ENCODE data around the gene RNF215. TPM values are rescaled to one million over a fixed set of nuclear protein-coding genes. Genes with fewer than 3 reads are reported as not detected.
"Not testable (repeated sequence)": the region's sequence is repeated elsewhere in the genome, so short reads cannot be mapped to it uniquely, and the experiment has no call there.

RNF215 gene
- total RNA-seq, 2 experiments from 2014 or later, result 3.3 to 3.9 TPM

DNA sequence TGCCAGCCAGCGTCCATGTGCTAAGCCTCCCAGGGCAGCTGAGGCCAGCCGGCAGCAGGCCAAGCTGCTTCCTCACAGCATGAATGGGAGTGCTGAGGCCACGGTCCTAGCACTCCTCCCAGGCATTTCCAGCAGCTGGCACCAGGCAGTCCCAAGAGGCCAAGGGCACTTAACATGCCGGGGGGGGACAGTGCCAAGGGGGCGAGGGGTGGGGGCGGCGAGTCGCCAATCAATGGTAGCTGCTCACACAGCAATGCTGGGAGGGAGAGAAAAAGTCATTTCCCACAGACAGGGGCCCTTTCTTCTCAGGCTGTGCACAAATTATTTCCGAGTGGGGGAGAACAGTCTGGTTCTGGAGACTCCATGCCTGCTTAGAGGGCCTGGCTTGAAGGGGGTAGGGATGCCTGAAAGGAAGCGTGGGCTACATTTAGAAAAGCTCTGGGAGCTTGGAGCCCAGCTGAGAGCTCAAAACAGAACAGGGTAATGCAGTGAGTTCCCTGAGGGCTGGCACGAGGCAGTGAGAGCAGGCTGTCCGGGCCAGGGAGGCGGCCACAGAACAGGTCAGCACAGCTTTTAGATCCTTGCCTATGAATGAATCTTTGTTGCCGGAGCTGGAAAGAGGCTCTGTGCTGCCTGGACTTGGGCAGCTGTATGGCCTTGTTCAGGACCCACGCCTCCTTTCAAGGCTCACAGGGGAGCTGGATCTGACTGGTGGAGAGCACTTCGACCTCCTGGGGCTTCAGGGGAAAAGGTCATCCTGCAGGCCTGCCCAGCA lies 46.1 kb downstream of the RNF215 start:
- Mint-ChIP-seq H3K27me3 (no peaks in the 10 kb centered on the region), H3K27ac (no peak overlapping the region), H3K9me3 (no peaks in the 10 kb centered on the region), H3K36me3 (peaks cover 31% of the 10 kb centered on the region), H3K4me1 (peaks cover 3% of the 10 kb centered on the region), H3K4me3 (no peak overlapping the region)
- DNase-seq, result no peak

DNA sequence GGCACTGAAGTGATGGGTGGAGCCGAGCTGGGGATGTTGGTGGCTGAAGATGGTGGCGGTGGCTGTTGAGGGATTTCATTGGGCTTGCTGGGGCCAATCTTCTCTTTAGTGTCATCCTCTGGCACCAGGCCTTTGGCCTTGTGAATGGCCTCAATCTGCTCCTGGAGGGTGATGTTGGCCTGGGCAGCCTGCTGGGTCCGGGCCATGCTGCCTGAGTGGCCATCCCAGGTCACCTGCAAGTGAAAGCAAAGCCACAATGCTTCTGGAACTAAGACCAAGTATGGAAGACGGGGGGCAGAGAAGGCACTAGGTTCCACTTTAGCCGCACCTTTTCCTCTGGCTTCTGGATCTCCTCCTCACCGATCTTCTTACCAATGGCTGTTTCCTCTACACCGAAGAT lies 48.4 kb downstream of the RNF215 start:
- Mint-ChIP-seq H3K36me3 (peaks cover 37% of the 10 kb centered on the region), H3K9me3 (no peaks in the 10 kb centered on the region), H3K27me3 (no peaks in the 10 kb centered on the region), H3K4me3 (no peak overlapping the region), H3K27ac (no peak overlapping the region), H3K4me1 (peaks cover 19% of the 10 kb centered on the region)
- DNase-seq, result no peak

GRCh38 chr22:30338341-30338740 lies 48.9 kb downstream of the RNF215 start:
- not testable (repeated sequence) for H3K27me3 Mint-ChIP-seq, H3K4me3 Mint-ChIP-seq, DNase-seq, H3K9me3 Mint-ChIP-seq
- peak overlapping the region; percentile 48 for H3K27ac Mint-ChIP-seq
- H3K36me3 Mint-ChIP-seq, result peaks cover 35% of the 10 kb centered on the region
- H3K4me1 Mint-ChIP-seq, result peaks cover 22% of the 10 kb centered on the region

DNA sequence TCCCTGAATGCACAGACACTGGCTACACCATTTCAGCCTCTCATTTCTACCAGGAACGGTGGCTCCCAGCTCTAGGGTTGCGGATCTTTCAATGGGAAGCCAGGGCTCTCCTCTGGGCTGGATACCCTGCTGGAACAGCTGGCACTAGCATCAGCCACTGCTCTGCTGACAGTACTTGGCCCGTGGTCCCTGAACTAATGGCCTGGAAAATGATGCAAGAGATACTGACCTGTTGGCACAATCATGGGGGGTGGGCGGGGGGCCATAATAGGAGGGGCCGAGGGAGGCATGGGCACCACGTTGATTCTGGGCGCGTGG lies 49.8 kb downstream of the RNF215 start:
- Mint-ChIP-seq H3K4me3 (no peak overlapping the region), H3K4me1 (peaks cover 23% of the 10 kb centered on the region), H3K27me3 (no peaks in the 10 kb centered on the region), H3K9me3 (no peaks in the 10 kb centered on the region), H3K27ac (no peak overlapping the region), H3K36me3 (peaks cover 35% of the 10 kb centered on the region)
- DNase-seq, result no peak

DNA sequence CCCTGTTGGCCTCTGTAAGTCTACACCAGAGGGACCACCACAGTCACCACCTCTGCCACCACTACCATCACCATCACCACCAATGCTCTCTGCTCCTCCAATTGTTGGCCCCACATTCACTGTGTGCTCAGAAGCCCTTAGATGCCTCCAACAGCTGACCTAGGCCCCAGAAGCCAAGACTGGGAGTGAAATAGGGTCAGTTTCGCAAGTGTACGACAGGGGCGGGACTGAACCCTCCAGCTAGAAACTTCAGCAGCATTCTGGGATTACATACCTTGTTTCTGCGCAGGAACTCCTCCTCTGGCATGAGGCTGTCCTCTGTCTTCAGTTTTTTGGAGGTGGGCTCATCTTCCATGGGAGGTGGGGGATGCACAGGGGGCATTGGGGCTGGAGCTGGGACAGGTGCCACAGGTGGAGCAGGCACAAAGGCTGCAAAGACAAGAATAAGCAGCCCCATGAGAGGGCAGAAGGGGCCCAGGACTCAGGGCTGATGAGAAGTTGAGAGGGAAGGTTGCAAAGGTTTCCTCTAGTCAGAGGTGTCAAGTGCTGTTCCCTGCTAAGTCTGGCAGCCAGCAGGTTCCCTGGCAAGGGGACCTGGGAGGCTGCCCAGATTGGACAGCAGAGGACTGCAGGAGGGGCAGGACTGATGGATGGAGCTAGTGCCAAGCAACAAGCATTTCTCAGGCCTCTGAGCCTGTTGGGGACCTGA lies 50.3 kb downstream of the RNF215 start:
- DNase-seq, result no peak
- Mint-ChIP-seq H3K4me3 (no peak overlapping the region), H3K4me1 (peaks cover 27% of the 10 kb centered on the region), H3K27me3 (no peaks in the 10 kb centered on the region), H3K36me3 (peaks cover 34% of the 10 kb centered on the region), H3K9me3 (no peaks in the 10 kb centered on the region), H3K27ac (peak overlapping the region; percentile 34)

GRCh38 chr22:30335236-30335635 lies 52.0 kb downstream of the RNF215 start:
- Mint-ChIP-seq H3K9me3 (no peaks in the 10 kb centered on the region), H3K4me1 (peaks cover 27% of the 10 kb centered on the region), H3K27ac (peak overlapping the region; percentile 65), H3K36me3 (peaks cover 40% of the 10 kb centered on the region), H3K27me3 (no peaks in the 10 kb centered on the region), H3K4me3 (no peak overlapping the region)
- DNase-seq, result no peak

- Mint-ChIP-seq H3K4me1 (peaks cover 27% of the 10 kb centered on the region), H3K4me3 (no peak overlapping the region), H3K9me3 (no peaks in the 10 kb centered on the region), H3K36me3 (peaks cover 35% of the 10 kb centered on the region), H3K27ac (peak overlapping the region; percentile 65), H3K27me3 (no peaks in the 10 kb centered on the region)
- no peak for DNase-seq
These were observed 52.6 kb downstream of the RNF215 start for GRCh38 chr22:30334646-30335045.

GRCh38 chr22:30333707-30334087 lies 53.5 kb downstream of the RNF215 start:
- DNase-seq, result no peak
- H3K4me1 Mint-ChIP-seq, result peaks cover 27% of the 10 kb centered on the region
- H3K4me3 Mint-ChIP-seq, result no peak overlapping the region
- H3K9me3 Mint-ChIP-seq, result no peaks in the 10 kb centered on the region
- peaks cover 31% of the 10 kb centered on the region for H3K36me3 Mint-ChIP-seq
- H3K27ac Mint-ChIP-seq, result no peak overlapping the region
- H3K27me3 Mint-ChIP-seq, result no peaks in the 10 kb centered on the region

DNA sequence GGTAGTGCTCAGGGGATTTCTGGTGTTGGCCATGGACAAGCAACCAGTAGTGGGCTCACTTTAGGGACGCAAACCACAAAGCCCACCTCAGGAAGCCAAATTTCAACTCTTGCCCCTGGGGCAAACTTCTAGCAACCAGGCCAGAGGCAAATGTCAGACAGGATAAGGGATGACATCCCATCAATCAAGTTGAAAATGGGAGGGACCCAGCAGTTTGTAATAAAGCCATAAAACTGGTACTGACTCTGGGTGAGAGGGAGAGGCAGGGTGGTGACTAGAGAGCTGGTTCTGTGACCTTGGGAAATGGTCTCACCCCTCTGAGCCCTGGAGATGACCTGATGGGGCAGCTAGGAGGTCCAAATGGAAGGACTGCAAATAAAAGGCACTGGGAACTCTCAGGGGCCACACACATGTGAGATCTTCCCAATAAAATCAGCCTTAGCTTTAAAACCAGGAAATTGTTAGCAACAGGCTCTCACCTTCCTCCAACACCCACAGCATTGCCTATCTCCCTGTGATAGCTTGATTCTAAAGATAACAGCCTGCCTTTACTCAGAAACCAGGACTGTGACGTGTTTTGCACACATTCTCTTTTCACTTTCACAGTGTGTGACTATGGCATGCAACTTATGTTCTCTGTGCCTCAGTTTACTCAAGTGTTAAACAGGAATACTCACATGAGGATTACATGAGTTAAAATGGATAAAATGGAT lies 54.1 kb downstream of the RNF215 start:
- peaks cover 29% of the 10 kb centered on the region for H3K36me3 Mint-ChIP-seq

GRCh38 chr22:30332551-30332950 lies 54.7 kb downstream of the RNF215 start:
- Mint-ChIP-seq H3K4me3 (no peak overlapping the region), H3K9me3 (no peaks in the 10 kb centered on the region), H3K27me3 (no peaks in the 10 kb centered on the region), H3K27ac (peak overlapping the region; percentile 42), H3K4me1 (peaks cover 31% of the 10 kb centered on the region), H3K36me3 (peaks cover 29% of the 10 kb centered on the region)
- DNase-seq, result no peak

More for the DNA sequence above, 54.1 kb downstream of the RNF215 start:
- Mint-ChIP-seq H3K4me3 (no peak overlapping the region), H3K9me3 (no peaks in the 10 kb centered on the region), H3K27me3 (no peaks in the 10 kb centered on the region), H3K27ac (peak overlapping the region; percentile 42), H3K4me1 (peaks cover 27% of the 10 kb centered on the region)
- DNase-seq, result no peak

Other genes with a start within 250 kb of the RNF215 start
- 100 to 1,000 TPM; 282 to 288 TPM for gene LIF, start 140.7 kb downstream of the RNF215 start, total RNA-seq
- gene OSM, start 120.6 kb downstream of the RNF215 start, total RNA-seq, result 10 to 100 TPM; 47.9 to 50.7 TPM
- 1 to 10 TPM; 2.8 to 3.5 TPM for gene CASTOR1, start 97.9 kb downstream of the RNF215 start, total RNA-seq
- 10 to 100 TPM; 13.0 to 14.4 TPM for gene TBC1D10A, start 60.5 kb downstream of the RNF215 start, total RNA-seq
- 100 to 1,000 TPM; 243 to 244 TPM for gene SF3A1, start 30.5 kb downstream of the RNF215 start, total RNA-seq
- gene CCDC157, start 30.4 kb downstream of the RNF215 start, total RNA-seq, result 1 to 10 TPM; 2.5 to 2.6 TPM
- gene SEC14L2, start 9.6 kb upstream of the RNF215 start, total RNA-seq, result 1 to 10 TPM; 9.1 to 9.4 TPM
- gene MTFP1, start 38.4 kb upstream of the RNF215 start, total RNA-seq, result 100 to 1,000 TPM; 109 to 114 TPM
- gene SEC14L3, start 84.6 kb upstream of the RNF215 start, total RNA-seq, result not detected
- gene SEC14L4, start 118.3 kb upstream of the RNF215 start, total RNA-seq, result not detected
- not detected for gene SEC14L6, start 159.3 kb upstream of the RNF215 start, total RNA-seq
- gene GAL3ST1, start 187.3 kb upstream of the RNF215 start, total RNA-seq, result not detected
- gene PES1, start 204.5 kb upstream of the RNF215 start, total RNA-seq, result 100 to 1,000 TPM; 196 to 199 TPM
- gene TCN2, start 219.8 kb upstream of the RNF215 start, total RNA-seq, result under 1 TPM; 0.48 to 0.64 TPM
- gene SLC35E4, start 248.4 kb upstream of the RNF215 start, total RNA-seq, result 1 to 10 TPM; 3.2 to 3.6 TPM